GM12878 (cell line): ENCODE measurements around the gene THRA. TPM values are rescaled to one million over a fixed set of nuclear protein-coding genes. Genes with fewer than 3 reads are reported as not detected.

Experiments
- ATAC-seq: fragments of 200-7000 bp; cut with Tn5 transposase; 3 replicates; pipeline ENCODE4 v1.9.1; 2020; ENCODE audit warnings: mild to moderate bottlenecking, moderate library complexity
- BruUV-seq: library from RNA; stranded (reverse); fragments of 400-500 nt; replicated peaks from 2 replicates; lab custom pipeline; 2021; lab: Mats Ljungman, UMichigan
- CTCF ChIA-PET: fragments of 300-600 bp; sonication (Branson Sonifier 250); formaldehyde crosslinking; extraction: SDS; loops from one replicate; lab custom pipeline; 2021; ENCODE audit warnings: inconsistent platforms; lab: Yijun Ruan, JAX
- POLR2A ChIA-PET: fragments of 350-600 bp; formaldehyde crosslinking; extraction: SDS; loops from one replicate; lab custom pipeline; 2021; ENCODE audit warnings: inconsistent platforms; lab: Charles Lee
- RAD21 ChIA-PET: fragments of 300-600 bp; sonication (Branson Sonifier 250); formaldehyde crosslinking; loops from one replicate; lab custom pipeline; 2023; ENCODE audit warnings: antibody characterized with exemption; ENCODE audit not compliant: unreplicated experiment; lab: Charles Lee
- SMC1A ChIA-PET: fragments of 300-600 bp; sonication (Branson Sonifier 250); formaldehyde crosslinking; loops from one replicate; lab custom pipeline; 2023; ENCODE audit not compliant: unreplicated experiment, uncharacterized antibody; lab: Charles Lee
- DNase-seq: peaks from one replicate; pipeline ENCODE4 v3.0.0-alpha.2; 2011; ENCODE audit warnings: low read depth, low spot score
- FAIRE-seq: peaks from 3 replicates; lab custom pipeline; 2011; peaks lifted over from hg19 to GRCh38; lab: Jason Lieb, UNC
- H2AFZ ChIP-seq: 2 replicates; pipeline ENCODE4 v1.6.0; 2011; ENCODE audit warnings: low read depth, low read length, control low read depth; ENCODE audit not compliant: control insufficient read depth
- H3K27ac ChIP-seq: 2 replicates; pipeline ENCODE4 v1.5.1; 2011; ENCODE audit warnings: control low read depth; ENCODE audit not compliant: control insufficient read depth, insufficient read depth
- H3K27me3 ChIP-seq, 2 experiments: replicated peaks in 1 of 2; 2 replicates each; pipeline versions ENCODE4 v1.6.0 to v1.6.1; 2011; ENCODE audit warnings: low read length in 1 of 2; ENCODE audit not compliant: control insufficient read depth in 2 of 2, insufficient read depth in 2 of 2
- H3K36me3 ChIP-seq, 2 experiments: 2 replicates each; pipeline ENCODE4 v1.5.1; 2011; ENCODE audit warnings: low read length in 1 of 2; ENCODE audit not compliant: control insufficient read depth in 2 of 2, insufficient read depth in 2 of 2
- H3K4me1 ChIP-seq: 2 replicates; pipeline ENCODE4 v1.6.1; 2011; ENCODE audit warnings: mild to moderate bottlenecking, low read length, moderate library complexity, mixed read lengths; ENCODE audit not compliant: control insufficient read depth, insufficient read depth
- H3K4me2 ChIP-seq: 2 replicates; pipeline ENCODE4 v1.6.0; 2011; ENCODE audit warnings: control low read depth; ENCODE audit not compliant: control insufficient read depth, insufficient read depth
- H3K4me3 ChIP-seq: fragments of 200-600 bp; sonication (generic); 2 replicates; pipeline ENCODE4 v1.5.1; 2016
- H3K79me2 ChIP-seq: 2 replicates; pipeline ENCODE4 v1.6.0; 2011; ENCODE audit warnings: low read length; ENCODE audit not compliant: control insufficient read depth, insufficient read depth
- H3K9ac ChIP-seq: 2 replicates; pipeline ENCODE4 v1.8.0; 2011; ENCODE audit warnings: low read length, control low read depth, mixed read lengths; ENCODE audit not compliant: control insufficient read depth, insufficient read depth
- H3K9me3 ChIP-seq: replicated peaks from 3 replicates; pipeline ENCODE4 v1.5.1; 2011; ENCODE audit warnings: mild to moderate bottlenecking, low read length; ENCODE audit not compliant: control insufficient read depth, insufficient read depth
- H4K20me1 ChIP-seq: 2 replicates; pipeline ENCODE4 v1.6.0; 2011; ENCODE audit not compliant: control insufficient read depth, insufficient read depth
- FOXK2 ChIP-seq: fragments of 450-650 bp; IDR thresholded peaks from 2 replicates; pipeline ENCODE4 v1.6.1; 2017; ENCODE audit warnings: mild to moderate bottlenecking, moderate library complexity
- HDGF ChIP-seq: fragments of 450-650 bp; IDR thresholded peaks from 2 replicates; pipeline ENCODE4 v1.6.1; 2016; ENCODE audit warnings: antibody characterized with exemption
- MTA3 ChIP-seq: IDR thresholded peaks from 2 replicates; pipeline ENCODE4 v1.6.1; 2012; ENCODE audit warnings: low read length, inconsistent platforms, borderline replicate concordance
- MYC ChIP-seq: IDR thresholded peaks from 2 replicates; pipeline ENCODE4 v1.6.1; 2011; ENCODE audit warnings: mild to moderate bottlenecking, low read length, moderate library complexity, inconsistent platforms; ENCODE audit not compliant: insufficient read depth, insufficient replicate concordance, insufficient read length, severe bottlenecking
- YY1 ChIP-seq: IDR thresholded peaks from 2 replicates; pipeline ENCODE4 v1.6.1; 2011; ENCODE audit warnings: low read depth, mild to moderate bottlenecking, low read length
- WGBS: methylation state at CpG from one replicate; pipeline ENCODE4 v1.1.6; 2016; ENCODE audit warnings: low lambda C conversion rate; ENCODE audit not compliant: insufficient replicate concordance, insufficient coverage; ENCODE audit errors: missing lambda C conversion rate; 5-methylcytosine and 5-hydroxymethylcytosine counted together
- in situ Hi-C: fragments of 300-500 bp; cut with MboI; formaldehyde crosslinking; loops from 9 replicates; pipeline ENCODE4 v1.14.3; 2018; ENCODE audit warnings: mixed read lengths
- intact Hi-C: fragments of 100-400 bp; cut with micrococcal nuclease; formaldehyde crosslinking; loops from one replicate; pipeline ENCODE4 v1.14.2; 2022; ENCODE audit not compliant: unreplicated experiment
- polyA plus RNA-seq, 11 experiments: library from polyadenylated mRNA; depleted of rRNA in 4 of 11; unstranded in 6 of 11; stranded (reverse) in 5 of 11; fragments of >200 nt; fragmentation: Nextera tagmentation in 4 of 11; fragmentation: Illumina TruSeq in 1 of 11; extraction: Ambion mirVana in 4 of 11; extraction: Trizol in 1 of 11; gene quantifications; 1 replicate in 1 of 11; 2 replicates in 10 of 11; pipeline versions ENCODE4 v1.2.1 to v1.2.3, GENCODE V29; 2011 to 2016; ENCODE audit warnings: inconsistent platforms in 2 of 11, missing spikeins in 2 of 11, low read depth in 1 of 11
- total RNA-seq, 4 experiments: library from RNA; depleted of rRNA in 3 of 4; stranded (reverse); fragments of >200 nt in 3 of 4; fragmentation: Illumina TruSeq in 1 of 4; extraction: Trizol in 1 of 4; gene quantifications; 2 replicates each; pipeline versions ENCODE4 v1.2.1 to v1.2.3, GENCODE V29; 2013 to 2021

Gene THRA
- total and polyA plus RNA-seq, 10 of the 15 experiments (the other 5 are each of a cell fraction or from before 2014, with no cell fraction given), result 0.03 to 2.0 (median 0.64) TPM

DNA sequence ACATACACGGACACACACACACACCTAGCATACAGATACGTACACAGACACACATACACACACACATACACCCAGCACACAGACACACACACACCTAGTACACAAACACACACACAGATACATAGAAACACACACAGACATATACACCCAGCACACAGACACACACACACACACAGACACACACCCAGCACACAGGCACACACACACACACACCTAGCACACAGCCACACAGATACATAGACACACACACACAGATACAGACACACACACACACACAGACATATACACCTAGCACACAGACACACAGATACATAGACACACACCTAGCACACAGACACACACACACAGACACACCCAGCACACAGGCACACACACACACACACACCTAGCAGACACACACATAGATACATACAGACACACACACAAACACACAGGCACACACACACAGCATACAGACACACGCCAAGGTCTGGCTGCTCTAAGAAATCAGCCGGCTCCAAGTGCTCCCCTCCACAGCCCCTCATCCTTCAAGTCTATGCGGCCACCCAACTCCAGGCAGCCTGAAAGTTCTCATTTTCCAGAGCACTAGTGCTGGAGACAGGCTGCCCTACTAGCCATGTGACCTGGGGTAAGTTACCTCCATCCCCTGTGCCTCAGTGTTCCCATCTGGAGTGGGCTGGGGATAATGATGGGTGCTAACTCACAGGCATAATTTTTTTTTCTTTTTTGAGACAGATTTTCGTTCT, 24.5 kb downstream of the THRA start:
- no peak for DNase-seq

GRCh38 chr17:40087903-40088718, 25.3 kb downstream of the THRA start:
- TF ChIP-seq MYC, result no peak
- TF ChIP-seq YY1, result peak; percentile 84
- H4K20me1 ChIP-seq, result no peaks in the 10 kb centered on the region
- ChIA-PET CTCF (interaction anchor here (0.9 to 1.8 kb wide), 3 partner anchors 15 to 63 kb away, joined by 3 to 4 read pairs (median 3); no protein-coding TSS in a partner anchor), POLR2A (no interaction called here), SMC1A (no interaction called here), RAD21 (interaction anchor here (0.7 kb wide), 1 partner anchor 53 kb away, joined by 3 read pairs; no protein-coding TSS in a partner anchor)
- no peak for ATAC-seq
- no peak for FAIRE-seq
- no peak overlapping the region for H3K9ac ChIP-seq
- no peak overlapping the region for H3K4me3 ChIP-seq
- 82% methylated on average over 28 of the region's 28 CpGs for WGBS
- in situ Hi-C loops, result no loop called here
- BruUV-seq, result no TSS peak
- H3K79me2 ChIP-seq, result no peaks in the 10 kb centered on the region
- no peak overlapping the region for H2AFZ ChIP-seq
- H3K9me3 ChIP-seq, result no peaks in the 10 kb centered on the region
- no peaks in the 10 kb centered on the region for H3K27me3 ChIP-seq
- intact Hi-C loops, result no loop called here
- no peak for DNase-seq
- no peak overlapping the region for H3K4me2 ChIP-seq
- H3K27ac ChIP-seq, result no peak overlapping the region
- H3K4me1 ChIP-seq, result no peaks in the 10 kb centered on the region
- peaks cover 0 to under 1% of the 10 kb centered on the region in 2 experiments; a peak in 2 of 4 replicates for H3K36me3 ChIP-seq

More for the DNA sequence above, 24.5 kb downstream of the THRA start:
- H3K27ac ChIP-seq, result no peak overlapping the region
- H3K9me3 ChIP-seq, result no peaks in the 10 kb centered on the region
- no peaks in the 10 kb centered on the region for H3K79me2 ChIP-seq
- no peak overlapping the region for H2AFZ ChIP-seq
- in situ Hi-C loops, result no loop called here
- H3K4me3 ChIP-seq, result no peak overlapping the region
- no peaks in the 10 kb centered on the region for H3K27me3 ChIP-seq
- CTCF ChIA-PET, result interaction anchor here (0.9 to 4.6 kb wide), 23 partner anchors 8 to 115 kb away, joined by 3 to 75 read pairs (median 8); partner anchors contain the start of genes CSF3, MED24, NR1D1 and PSMD3
- 0 out of 2 replicates have a peak, but pooled peaks have one; percentile 53 for TF ChIP-seq HDGF
- TF ChIP-seq FOXK2, result no peak
- no peak for TF ChIP-seq MTA3
- no peaks in the 10 kb centered on the region for H4K20me1 ChIP-seq
- peak; percentile 71 for FAIRE-seq
- RAD21 ChIA-PET, result interaction anchor here (0.7 to 1.7 kb wide), 8 partner anchors 12 to 465 kb away, joined by 3 to 21 read pairs (median 6); partner anchors contain the start of gene THRA
- ATAC-seq, result no peak
- POLR2A ChIA-PET, result interaction anchor here (1.1 kb wide), 1 partner anchor 12 kb away, joined by 4 read pairs; no protein-coding TSS in a partner anchor
- intact Hi-C loops, result no loop called here
- BruUV-seq, result no TSS peak
- 42% methylated on average over 5 of the region's 6 CpGs for WGBS
- H3K9ac ChIP-seq, result no peak overlapping the region
- no peaks in the 10 kb centered on the region for H3K4me1 ChIP-seq
- SMC1A ChIA-PET, result interaction anchor here (0.7 to 1.6 kb wide), 6 partner anchors 13 to 215 kb away, joined by 3 to 17 read pairs (median 5); partner anchors contain the start of gene MED24
- H3K36me3 ChIP-seq, result no peaks in the 10 kb centered on the region
- no peak overlapping the region for H3K4me2 ChIP-seq
